ENCODE results near the gene ZGPAT. TPM values are rescaled to one million over a fixed set of nuclear protein-coding genes. Genes with fewer than 3 reads are reported as not detected.

Gene ZGPAT
- total and polyA plus RNA-seq, 2 of the 13 experiments (the other 11 are each of a cell fraction or from before 2014, with no cell fraction given): 23.0 to 41.9 TPM

GRCh38 chr20:63735859-63736718, 28.2 kb downstream of the ZGPAT start, which contains the start of gene LIME1 (continued):
- TF ChIP-seq REPIN1 (CRISPR knock-in tag; IDR thresholded peaks at IDR 0.05; ENCODE audit: borderline replicate concordance, low read depth) (no peak; the same call in 1 of the 2 replicates), SRSF1 (optimal IDR thresholded peaks at IDR 0.05; ENCODE audit: low read depth, low read length) (peak; percentile 9), ARID4A (CRISPR knock-in tag; IDR thresholded peaks at IDR 0.05; ENCODE audit: borderline replicate concordance) (no peak), ZNF275 (CRISPR knock-in tag; IDR thresholded peaks at IDR 0.05; ENCODE audit: borderline replicate concordance) (no peak), ZNF644 (CRISPR knock-in tag; IDR thresholded peaks at IDR 0.05; ENCODE audit: low read depth) (no peak), PITX1 (CRISPR knock-in tag; IDR thresholded peaks at IDR 0.05) (no peak; the same call in 1 of the 2 replicates), PLRG1 (conservative IDR thresholded peaks at IDR 0.05) (no peak), SRY (CRISPR knock-in tag; IDR thresholded peaks at IDR 0.05) (no peak), ZFP90 (CRISPR knock-in tag; IDR thresholded peaks at IDR 0.05; ENCODE audit: borderline replicate concordance) (no peak), ARNTL (CRISPR knock-in tag; IDR thresholded peaks at IDR 0.05) (0 out of 2 replicates have a peak, but pooled peaks have one; percentile 3), AKNA (CRISPR knock-in tag; IDR thresholded peaks at IDR 0.05; ENCODE audit: borderline replicate concordance) (no peak), RFXAP (CRISPR knock-in tag; IDR thresholded peaks at IDR 0.05; ENCODE audit: borderline replicate concordance) (no peak), ETV5 (CRISPR knock-in tag; IDR thresholded peaks at IDR 0.05; ENCODE audit: borderline replicate concordance) (no peak), ZXDC (CRISPR knock-in tag; IDR thresholded peaks at IDR 0.05) (0 out of 2 replicates have a peak, but pooled peaks have one; percentile 8), ZNF605 (CRISPR knock-in tag; IDR thresholded peaks at IDR 0.05) (no peak)
